K562 (cell line): ENCODE measurements around the gene PRSS27. TPM values are rescaled to one million over a fixed set of nuclear protein-coding genes. Genes with fewer than 3 reads are reported as not detected.

ENCODE experiments used
- ARID1B ChIP-seq: fragments of 450-650 bp; IDR thresholded peaks from 2 replicates; pipeline ENCODE4 v1.6.1; 2016; ENCODE audit warnings: antibody characterized with exemption, mild to moderate bottlenecking, inconsistent platforms
- BHLHE40 ChIP-seq: IDR thresholded peaks from 2 replicates; pipeline ENCODE4 v1.6.1; 2011; ENCODE audit warnings: low read length, improper control_type of control experiment
- CREB3 ChIP-seq: fragments of 450-650 bp; conservative IDR thresholded peaks from 2 replicates; pipeline ENCODE4 v1.6.1; 2016; ENCODE audit warnings: missing genetic modification characterization, low read depth, mild to moderate bottlenecking, missing compliant biosample characterization, moderate library complexity
- DDX20 ChIP-seq: fragments of 450-650 bp; IDR thresholded peaks from 2 replicates; pipeline ENCODE4 v1.6.1; 2016; ENCODE audit warnings: missing genetic modification characterization, low read depth, mild to moderate bottlenecking, missing compliant biosample characterization, moderate library complexity
- ESRRB ChIP-seq: fragments of 250-450 bp; sonication (Bioruptor Pico); IDR thresholded peaks from 2 replicates; pipeline ENCODE4 v1.5.0; 2020; ENCODE audit warnings: mild to moderate bottlenecking, moderate library complexity, borderline replicate concordance
- HMG20B ChIP-seq: fragments of 250-450 bp; sonication (Bioruptor Pico); IDR thresholded peaks from 2 replicates; pipeline ENCODE4 v1.5.0; 2021; ENCODE audit warnings: mild to moderate bottlenecking
- MLX ChIP-seq, 2 experiments: fragments of 450-650 bp in 1 of 2; sonication (generic) in 1 of 2; formaldehyde crosslinking; conservative IDR thresholded peaks; 2 replicates each; pipeline versions ENCODE4 v1.4.0 to v1.8.1; 2020 to 2022; ENCODE audit warnings: mild to moderate bottlenecking in 1 of 2, missing genetic modification reagents in 1 of 2
- MTF1 ChIP-seq: fragments of 250-450 bp; sonication (Bioruptor Pico); IDR thresholded peaks from 2 replicates; pipeline ENCODE4 v1.9.0; 2021; ENCODE audit warnings: moderate library complexity, mild to moderate bottlenecking, inconsistent platforms, borderline replicate concordance
- NFATC3 ChIP-seq: fragments of 450-650 bp; IDR thresholded peaks from 2 replicates; pipeline ENCODE4 v1.6.1; 2017; ENCODE audit warnings: mild to moderate bottlenecking
- POLR2B ChIP-seq: fragments of 450-650 bp; IDR thresholded peaks from 2 replicates; pipeline ENCODE4 v1.6.1; 2018; ENCODE audit warnings: low read depth; ENCODE audit not compliant: partially characterized antibody
- SMAD2 ChIP-seq: fragments of 150-350 bp; IDR thresholded peaks from 2 replicates; pipeline ENCODE4 v1.6.1; 2014; ENCODE audit warnings: low read depth, mild to moderate bottlenecking, low read length
- TARDBP ChIP-seq: fragments of 450-650 bp; IDR thresholded peaks from 2 replicates; pipeline ENCODE4 v1.6.1; 2016
- USF2 ChIP-seq: sonication (generic); formaldehyde crosslinking; IDR thresholded peaks from 2 replicates; pipeline ENCODE4 v1.5.0; 2020; ENCODE audit warnings: missing genetic modification reagents
- ZBTB8A ChIP-seq: fragments of 450-650 bp; IDR thresholded peaks from 2 replicates; pipeline ENCODE4 v1.6.1; 2018; ENCODE audit warnings: mild to moderate bottlenecking, moderate library complexity; ENCODE audit not compliant: partially characterized antibody
- ZNF224 ChIP-seq: sonication (generic); formaldehyde crosslinking; IDR thresholded peaks from 2 replicates; pipeline ENCODE4 v1.8.0; 2022; ENCODE audit warnings: mild to moderate bottlenecking, missing genetic modification reagents
- ZNF639 ChIP-seq, 2 experiments: fragments of 200-800 bp in 1 of 2; sonication (Bioruptor generic) in 1 of 2; sonication (generic) in 1 of 2; formaldehyde crosslinking in 1 of 2; IDR thresholded peaks in 1 of 2; conservative IDR thresholded peaks in 1 of 2; 2 replicates each; pipeline versions ENCODE4 v1.5.0 to v1.6.1; 2016 to 2020; ENCODE audit warnings: missing compliant biosample characterization in 1 of 2, missing genetic modification characterization in 1 of 2, missing genetic modification reagents in 1 of 2
- ZNF695 ChIP-seq: fragments of 450-650 bp; formaldehyde crosslinking; IDR thresholded peaks from 2 replicates; pipeline ENCODE4 v1.4.0; 2020; ENCODE audit warnings: mild to moderate bottlenecking, moderate library complexity
- ZNF766 ChIP-seq: fragments of 200-800 bp; sonication (Bioruptor generic); conservative IDR thresholded peaks from 2 replicates; pipeline ENCODE4 v1.6.1; 2016; ENCODE audit warnings: missing genetic modification characterization, missing compliant biosample characterization
- ZNF79 ChIP-seq: fragments of 250-450 bp; sonication (Bioruptor Pico); IDR thresholded peaks from 2 replicates; pipeline ENCODE4 v1.4.0; 2020; ENCODE audit warnings: low read depth, mild to moderate bottlenecking, moderate library complexity
- polyA plus RNA-seq, 8 experiments: library from polyadenylated mRNA; depleted of rRNA in 4 of 8; stranded (reverse) in 5 of 8; unstranded in 3 of 8; fragments of >200 nt; fragmentation: Nextera tagmentation in 2 of 8; fragmentation: Illumina TruSeq in 1 of 8; extraction: Ambion mirVana in 2 of 8; extraction: Trizol in 1 of 8; gene quantifications; 2 replicates each; pipeline versions ENCODE4 v1.2.1 to v1.2.3, GENCODE V29; 2011 to 2014; ENCODE audit warnings: inconsistent platforms in 1 of 8, missing spikeins in 1 of 8
- total RNA-seq, 7 experiments: library from RNA; depleted of rRNA in 6 of 7; stranded (reverse); fragments of >200 nt in 6 of 7; fragmentation: Illumina TruSeq in 2 of 7; extraction: Trizol in 2 of 7; gene quantifications; 2 replicates each; pipeline versions ENCODE4 v1.2.1 to v1.2.3, GENCODE V29; 2011 to 2021; ENCODE audit warnings: low replicate concordance in 1 of 7
- TF ChIP-seq, protein P1 (sequence below): fragments of 250-450 bp; sonication (Bioruptor Pico); IDR thresholded peaks from 2 replicates; pipeline ENCODE4 v1.5.0; 2020; ENCODE audit warnings: mild to moderate bottlenecking, borderline replicate concordance
- TF ChIP-seq, protein P2 (sequence below): sonication (generic); formaldehyde crosslinking; IDR thresholded peaks from 2 replicates; pipeline ENCODE4 v1.9.0; 2022; ENCODE audit warnings: mild to moderate bottlenecking, missing genetic modification reagents

Gene PRSS27
- total and polyA plus RNA-seq, 9 of the 15 experiments (the other 6 are each of a cell fraction or from before 2014, with no cell fraction given) = 0.09 to 0.20 (median 0.17) TPM; not detected in 5

DNA sequence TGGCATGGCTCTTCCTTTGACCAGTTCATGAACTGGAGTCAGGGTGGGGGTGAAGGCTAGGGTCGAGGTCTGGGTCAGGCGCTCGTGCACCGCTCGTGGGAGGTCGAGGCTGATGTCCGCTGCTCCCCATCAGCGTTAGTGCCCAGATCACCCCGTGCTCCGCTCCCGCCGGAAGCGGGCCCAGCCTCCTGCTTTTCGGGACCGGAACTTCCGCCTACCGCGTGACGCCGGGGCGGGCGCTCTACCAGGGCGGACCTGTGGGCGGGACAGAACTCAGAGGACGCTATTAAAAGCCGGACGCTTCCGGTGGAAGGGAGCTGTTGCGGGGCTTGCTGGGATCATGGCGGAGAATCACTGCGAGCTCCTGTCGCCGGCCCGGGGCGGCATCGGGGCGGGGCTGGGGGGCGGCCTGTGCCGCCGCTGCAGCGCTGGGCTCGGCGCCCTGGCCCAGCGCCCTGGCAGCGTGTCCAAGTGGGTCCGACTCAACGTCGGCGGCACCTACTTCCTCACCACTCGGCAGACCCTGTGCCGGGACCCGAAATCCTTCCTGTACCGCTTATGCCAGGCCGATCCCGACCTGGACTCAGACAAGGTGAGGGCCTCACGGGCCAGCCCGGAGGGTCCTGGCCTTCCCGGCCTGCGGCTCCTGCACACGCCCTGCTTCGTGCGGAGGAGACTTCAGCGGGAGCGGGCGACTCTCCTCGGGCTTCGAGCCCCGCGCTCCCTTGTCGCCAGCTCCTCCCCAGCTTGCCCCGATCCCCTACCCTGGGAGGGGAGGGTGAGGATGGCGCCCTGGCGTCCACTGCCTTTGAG lies 37.6 kb downstream of the PRSS27 start, which contains the start of gene KCTD5 (continued):
- TF ChIP-seq POLR2B = peak; percentile 93
- no peak for TF ChIP-seq ESRRB (CRISPR knock-in tag)
- TF ChIP-seq TARDBP = 0 out of 2 replicates have a peak, but pooled peaks have one; percentile 59
- no peak for TF ChIP-seq ZNF79
- TF ChIP-seq, protein P1, sequence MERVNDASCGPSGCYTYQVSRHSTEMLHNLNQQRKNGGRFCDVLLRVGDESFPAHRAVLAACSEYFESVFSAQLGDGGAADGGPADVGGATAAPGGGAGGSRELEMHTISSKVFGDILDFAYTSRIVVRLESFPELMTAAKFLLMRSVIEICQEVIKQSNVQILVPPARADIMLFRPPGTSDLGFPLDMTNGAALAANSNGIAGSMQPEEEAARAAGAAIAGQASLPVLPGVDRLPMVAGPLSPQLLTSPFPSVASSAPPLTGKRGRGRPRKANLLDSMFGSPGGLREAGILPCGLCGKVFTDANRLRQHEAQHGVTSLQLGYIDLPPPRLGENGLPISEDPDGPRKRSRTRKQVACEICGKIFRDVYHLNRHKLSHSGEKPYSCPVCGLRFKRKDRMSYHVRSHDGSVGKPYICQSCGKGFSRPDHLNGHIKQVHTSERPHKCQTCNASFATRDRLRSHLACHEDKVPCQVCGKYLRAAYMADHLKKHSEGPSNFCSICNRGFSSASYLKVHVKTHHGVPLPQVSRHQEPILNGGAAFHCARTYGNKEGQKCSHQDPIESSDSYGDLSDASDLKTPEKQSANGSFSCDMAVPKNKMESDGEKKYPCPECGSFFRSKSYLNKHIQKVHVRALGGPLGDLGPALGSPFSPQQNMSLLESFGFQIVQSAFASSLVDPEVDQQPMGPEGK (CRISPR knock-in tag) = no peak
- peak; percentile 89 for TF ChIP-seq USF2 (CRISPR knock-in tag)
- TF ChIP-seq ZNF695 (CRISPR knock-in tag) = no peak
- TF ChIP-seq ZNF766 (CRISPR knock-in tag) = no peak
- no peak for TF ChIP-seq DDX20 (tag)
- TF ChIP-seq ARID1B = no peak; the same call in 1 of the 2 replicates
- TF ChIP-seq BHLHE40 = peak; percentile 84
- no peak for TF ChIP-seq ZNF224 (CRISPR knock-in tag)
- no peak for TF ChIP-seq MTF1 (CRISPR knock-in tag)
- TF ChIP-seq SMAD2 = no peak
- TF ChIP-seq ZNF639 (CRISPR knock-in tag; conservative IDR thresholded peaks at IDR 0.05 in 1 of 2, IDR thresholded peaks at IDR 0.05 in 1 of 2) = peak in 1 of 2 experiments; percentile 98; a peak in 2 of 4 replicates
- TF ChIP-seq CREB3 (tag) = no peak
- no peak for TF ChIP-seq MLX (CRISPR knock-in tag; conservative IDR thresholded peaks at IDR 0.05)
- no peak for TF ChIP-seq HMG20B (CRISPR knock-in tag)
- no peak for TF ChIP-seq ZBTB8A
- TF ChIP-seq NFATC3 = peak; percentile 43; the same call in 1 of the 2 replicates
- TF ChIP-seq, protein P2, sequence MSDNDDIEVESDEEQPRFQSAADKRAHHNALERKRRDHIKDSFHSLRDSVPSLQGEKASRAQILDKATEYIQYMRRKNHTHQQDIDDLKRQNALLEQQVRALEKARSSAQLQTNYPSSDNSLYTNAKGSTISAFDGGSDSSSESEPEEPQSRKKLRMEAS (CRISPR knock-in tag) = peak; percentile 96
